Cardiac muscle cell (in vitro differentiated cells and primary cell): Measurements from ENCODE around the gene TOMM7. TPM values are rescaled to one million over a fixed set of nuclear protein-coding genes. Genes with fewer than 3 reads are reported as not detected.
"Not testable (repeated sequence)": the region's sequence is repeated elsewhere in the genome, so short reads cannot be mapped to it uniquely, and the experiment has no call there.

ENCODE experiments used
- DNase-seq, 2 donors: peaks; one replicate each; pipeline versions ENCODE4 v3.0.0 to v3.0.0-alpha.2; 2010 to 2017; ENCODE audit warnings: low read depth in 1 of 2, low spot score in 1 of 2
- H3K27ac ChIP-seq: fragments of 200-600 bp; sonication (generic); 2 replicates; pipeline ENCODE4 v1.5.1; 2016
- H3K27me3 ChIP-seq: fragments of 200-600 bp; sonication (generic); 2 replicates; pipeline ENCODE4 v1.6.0; 2016; ENCODE audit warnings: control low read depth
- H3K36me3 ChIP-seq: fragments of 200-600 bp; sonication (generic); 2 replicates; pipeline ENCODE4 v1.5.1; 2016; ENCODE audit warnings: control low read depth
- H3K4me1 ChIP-seq: fragments of 200-600 bp; sonication (generic); 2 replicates; pipeline ENCODE4 v1.8.1; 2017; ENCODE audit warnings: low read depth, mild to moderate bottlenecking, mixed run types
- H3K4me3 ChIP-seq: fragments of 200-600 bp; sonication (generic); 2 replicates; pipeline ENCODE4 v1.5.1; 2016; ENCODE audit warnings: mild to moderate bottlenecking
- H3K9me3 ChIP-seq: fragments of 200-600 bp; sonication (generic); 2 replicates; pipeline ENCODE4 v1.5.1; 2017; ENCODE audit warnings: low read depth, mild to moderate bottlenecking, control low read depth
- polyA plus RNA-seq: library from polyadenylated mRNA; unstranded; fragments of >200 nt; fragmentation: Nextera tagmentation; extraction: Ambion mirVana; gene quantifications from 2 replicates; pipeline ENCODE4 v1.2.1, GENCODE V29; 2016
- total RNA-seq: library from RNA; depleted of rRNA; stranded (reverse); fragments of >200 nt; gene quantifications from 2 replicates; pipeline ENCODE4 v1.2.3, GENCODE V29; 2016
- TF ChIP-seq, protein P1 (sequence below): IDR thresholded peaks from 2 replicates; pipeline ENCODE4 v1.5.1; 2012; ENCODE audit warnings: low read depth, mild to moderate bottlenecking, low read length

The TOMM7 gene
- total and polyA plus RNA-seq, 2 experiments from 2014 or later, result 58.7 to 390 TPM

DNA sequence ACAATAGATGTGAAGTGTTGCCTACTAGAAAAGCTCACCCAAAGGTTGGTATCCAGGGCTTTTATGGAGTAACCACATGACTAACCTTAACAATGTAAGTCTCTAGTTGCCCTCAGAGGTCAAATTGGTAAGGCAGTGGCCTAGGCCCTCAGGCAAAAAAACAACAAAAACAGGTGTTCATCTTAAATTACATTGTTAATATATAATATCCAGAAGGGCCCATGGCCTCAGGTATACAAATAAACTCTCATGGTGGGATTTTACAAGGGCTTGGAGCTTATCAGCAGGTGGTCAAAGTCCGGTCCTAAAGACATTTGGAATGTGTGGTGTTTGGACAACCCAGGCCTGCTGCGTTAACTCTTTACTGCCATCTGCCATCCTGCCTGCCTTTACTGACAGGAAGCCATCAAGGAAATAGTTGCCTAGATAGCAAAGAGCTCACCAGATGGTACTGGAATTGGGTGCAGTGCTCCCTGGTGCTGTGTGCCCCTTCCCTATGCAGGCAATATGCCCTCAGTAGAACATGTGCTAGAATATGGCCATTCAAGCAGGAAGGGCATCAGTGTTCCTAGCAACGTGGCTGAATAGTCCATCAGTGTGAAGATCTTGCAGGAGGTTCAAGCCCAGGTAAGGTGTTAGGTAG lies 36.2 kb downstream of the TOMM7 start:
- DNase-seq, result no peak
- TF ChIP-seq, protein P1, sequence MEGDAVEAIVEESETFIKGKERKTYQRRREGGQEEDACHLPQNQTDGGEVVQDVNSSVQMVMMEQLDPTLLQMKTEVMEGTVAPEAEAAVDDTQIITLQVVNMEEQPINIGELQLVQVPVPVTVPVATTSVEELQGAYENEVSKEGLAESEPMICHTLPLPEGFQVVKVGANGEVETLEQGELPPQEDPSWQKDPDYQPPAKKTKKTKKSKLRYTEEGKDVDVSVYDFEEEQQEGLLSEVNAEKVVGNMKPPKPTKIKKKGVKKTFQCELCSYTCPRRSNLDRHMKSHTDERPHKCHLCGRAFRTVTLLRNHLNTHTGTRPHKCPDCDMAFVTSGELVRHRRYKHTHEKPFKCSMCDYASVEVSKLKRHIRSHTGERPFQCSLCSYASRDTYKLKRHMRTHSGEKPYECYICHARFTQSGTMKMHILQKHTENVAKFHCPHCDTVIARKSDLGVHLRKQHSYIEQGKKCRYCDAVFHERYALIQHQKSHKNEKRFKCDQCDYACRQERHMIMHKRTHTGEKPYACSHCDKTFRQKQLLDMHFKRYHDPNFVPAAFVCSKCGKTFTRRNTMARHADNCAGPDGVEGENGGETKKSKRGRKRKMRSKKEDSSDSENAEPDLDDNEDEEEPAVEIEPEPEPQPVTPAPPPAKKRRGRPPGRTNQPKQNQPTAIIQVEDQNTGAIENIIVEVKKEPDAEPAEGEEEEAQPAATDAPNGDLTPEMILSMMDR, result no peak

DNA sequence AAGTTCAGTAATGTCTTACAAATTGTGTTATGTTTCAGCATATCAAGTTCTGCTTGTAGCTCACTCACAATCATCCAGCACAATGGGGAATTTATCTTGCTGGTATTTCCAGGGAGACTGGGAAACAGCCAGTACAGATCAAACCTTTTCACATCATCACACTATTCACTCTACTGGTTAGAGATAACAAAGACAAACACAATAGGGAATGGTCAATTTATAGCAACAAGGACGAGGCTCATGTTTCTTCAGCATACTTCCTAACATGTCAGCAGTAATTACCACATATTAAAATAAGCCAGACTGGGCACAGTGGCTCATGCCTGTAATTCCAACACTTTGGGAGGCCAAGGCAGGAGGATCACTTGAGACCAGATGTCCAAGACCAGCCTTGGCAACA lies 38.3 kb downstream of the TOMM7 start:
- TF ChIP-seq, protein P1, result no peak
- peaks cover 4% of the 10 kb centered on the region for H3K4me1 ChIP-seq
- H3K4me3 ChIP-seq, result no peak overlapping the region
- DNase-seq, result peak in 1 of 2 donors; percentile 76
- no peak overlapping the region for H3K27ac ChIP-seq
- H3K36me3 ChIP-seq, result no peaks in the 10 kb centered on the region
- H3K9me3 ChIP-seq, result no peaks in the 10 kb centered on the region
- no peaks in the 10 kb centered on the region for H3K27me3 ChIP-seq

More for the DNA sequence above, 36.2 kb downstream of the TOMM7 start:
- H3K4me1 ChIP-seq, result peaks cover 4% of the 10 kb centered on the region
- no peaks in the 10 kb centered on the region for H3K36me3 ChIP-seq
- H3K9me3 ChIP-seq, result no peaks in the 10 kb centered on the region
- H3K27me3 ChIP-seq, result no peaks in the 10 kb centered on the region
- no peak overlapping the region for H3K4me3 ChIP-seq
- no peak overlapping the region for H3K27ac ChIP-seq

DNA sequence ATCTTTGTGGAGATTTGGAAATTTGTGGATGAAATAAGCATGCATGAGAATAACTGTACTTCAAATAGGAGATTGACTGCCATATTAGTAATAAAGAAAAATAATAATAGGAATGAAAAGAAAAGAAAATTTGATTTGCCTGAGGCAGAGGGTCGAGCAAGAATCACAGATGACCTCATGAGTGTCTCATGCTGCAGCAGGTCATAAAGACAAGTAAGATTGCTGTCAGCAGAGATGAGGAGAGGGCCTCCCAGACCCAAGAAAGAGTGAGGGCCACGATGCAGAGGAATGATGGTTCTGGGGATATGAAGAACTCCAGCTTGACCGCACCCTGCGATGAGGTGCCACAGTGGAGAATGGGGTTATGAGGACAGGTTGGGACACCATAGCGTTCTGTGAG lies 39.2 kb downstream of the TOMM7 start:
- H3K9me3 ChIP-seq, result no peaks in the 10 kb centered on the region
- TF ChIP-seq, protein P1, result no peak
- no peak overlapping the region for H3K27ac ChIP-seq
- no peaks in the 10 kb centered on the region for H3K27me3 ChIP-seq
- H3K36me3 ChIP-seq, result no peaks in the 10 kb centered on the region
- peaks cover 4% of the 10 kb centered on the region for H3K4me1 ChIP-seq
- H3K4me3 ChIP-seq, result no peak overlapping the region
- DNase-seq, result no peak

DNA sequence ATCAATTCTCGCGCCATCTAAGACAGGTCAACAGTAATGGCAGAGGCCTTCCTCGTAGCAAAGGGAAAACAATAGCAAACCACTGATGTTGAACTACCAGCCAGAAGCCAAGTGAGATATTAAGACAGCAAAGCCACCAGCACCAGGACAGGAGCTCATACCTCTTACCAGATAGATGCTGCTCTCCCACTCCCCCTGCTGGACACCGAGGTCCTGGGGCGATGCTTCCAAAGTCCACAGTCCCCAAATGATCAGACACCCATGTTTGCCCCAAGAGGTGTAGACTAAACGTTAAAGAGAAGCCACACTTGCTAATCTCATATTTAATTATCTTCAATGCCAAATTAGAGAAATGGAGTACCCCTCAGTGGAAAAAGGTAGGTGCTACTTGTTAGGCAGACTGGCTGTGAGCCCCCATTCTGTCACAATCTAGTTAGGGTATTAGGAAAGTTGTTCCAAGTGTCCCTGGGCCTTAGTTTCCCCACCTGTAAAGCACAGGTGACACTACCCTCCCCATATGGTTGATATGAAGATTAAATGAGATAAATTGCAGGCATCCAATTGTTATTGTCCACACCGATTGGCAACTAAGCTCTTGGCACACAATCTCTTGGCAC lies 39.9 kb downstream of the TOMM7 start:
- H3K27ac ChIP-seq, result no peak overlapping the region
- no peaks in the 10 kb centered on the region for H3K36me3 ChIP-seq
- no peaks in the 10 kb centered on the region for H3K9me3 ChIP-seq
- peak; percentile 57 to 58 for DNase-seq
- H3K27me3 ChIP-seq, result no peaks in the 10 kb centered on the region
- H3K4me3 ChIP-seq, result no peak overlapping the region
- TF ChIP-seq, protein P1, result peak; percentile 79
- H3K4me1 ChIP-seq, result peaks cover 4% of the 10 kb centered on the region

DNA sequence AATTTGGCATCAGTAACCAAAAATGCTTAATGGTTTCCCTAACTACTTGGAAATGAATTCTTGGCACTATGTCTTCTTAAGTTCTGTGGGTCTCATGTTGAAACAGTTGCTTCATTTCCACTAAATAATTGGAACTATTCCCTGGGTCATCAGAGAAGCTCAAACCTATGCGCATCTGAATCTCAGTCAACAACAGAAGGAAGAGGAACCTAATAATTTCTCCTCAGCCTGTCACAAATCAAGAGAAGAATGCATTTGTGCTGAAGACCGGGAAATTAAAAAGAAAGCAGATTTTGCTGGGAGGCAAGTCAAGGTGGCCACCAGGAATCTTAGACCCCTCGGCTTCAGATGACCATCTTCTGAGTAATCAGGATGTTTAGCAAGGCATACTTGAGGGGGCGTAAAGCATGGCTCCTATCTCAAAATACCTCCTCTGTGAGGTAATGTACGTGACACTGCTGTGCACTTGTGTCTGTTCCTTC lies 41.4 kb downstream of the TOMM7 start:
- no peaks in the 10 kb centered on the region for H3K36me3 ChIP-seq
- peak in 1 of 2 donors; percentile 89 for DNase-seq
- no peak overlapping the region for H3K27ac ChIP-seq
- H3K4me3 ChIP-seq, result no peak overlapping the region
- TF ChIP-seq, protein P1, result no peak
- no peaks in the 10 kb centered on the region for H3K27me3 ChIP-seq
- H3K4me1 ChIP-seq, result peaks cover 4% of the 10 kb centered on the region
- H3K9me3 ChIP-seq, result no peaks in the 10 kb centered on the region

DNA sequence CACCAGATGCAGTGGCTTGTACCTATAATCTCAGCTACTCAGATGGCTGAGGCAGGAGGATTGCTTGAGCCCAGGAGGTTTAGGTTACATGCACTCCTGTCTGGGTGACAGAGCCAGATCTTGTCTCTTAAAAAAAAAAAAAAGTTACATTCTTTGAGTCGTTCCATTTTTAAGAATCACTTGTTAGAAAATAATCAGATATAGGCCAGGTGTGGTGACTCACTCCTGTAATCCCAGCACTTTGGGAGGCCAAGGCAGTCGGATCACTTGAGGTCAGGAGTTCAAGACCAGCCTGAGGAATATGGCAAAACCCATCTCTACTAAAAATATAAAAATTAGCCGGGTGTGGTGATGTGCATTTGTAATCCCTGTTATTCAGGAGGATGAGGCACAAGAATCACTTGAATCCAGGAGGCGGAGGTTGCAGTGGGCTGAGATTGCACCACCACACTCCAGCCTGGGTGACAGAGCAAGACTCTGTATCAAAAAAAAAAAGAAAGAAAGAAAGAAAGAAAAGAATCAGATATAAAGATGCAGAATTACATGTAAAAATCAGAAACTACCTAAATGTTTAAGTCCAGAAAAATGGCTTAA lies 42.8 kb downstream of the TOMM7 start:
- H3K27ac ChIP-seq, H3K4me1 ChIP-seq, H3K36me3 ChIP-seq, H3K4me3 ChIP-seq, H3K9me3 ChIP-seq, H3K27me3 ChIP-seq, DNase-seq: not testable (repeated sequence)
